HG02759 (cell line): Measurements from ENCODE around the gene MRPS18B.
"Not testable (repeated sequence)": the region's sequence is repeated elsewhere in the genome, so short reads cannot be mapped to it uniquely, and the experiment has no call there.

Experiments
- ATAC-seq: cut with Tn5 transposase; IDR thresholded peaks from one replicate; pipeline ENCODE4 v1.9.1; 2021; ENCODE audit warnings: mild to moderate bottlenecking, moderate library complexity; ENCODE audit not compliant: unreplicated experiment

The MRPS18B gene

DNA sequence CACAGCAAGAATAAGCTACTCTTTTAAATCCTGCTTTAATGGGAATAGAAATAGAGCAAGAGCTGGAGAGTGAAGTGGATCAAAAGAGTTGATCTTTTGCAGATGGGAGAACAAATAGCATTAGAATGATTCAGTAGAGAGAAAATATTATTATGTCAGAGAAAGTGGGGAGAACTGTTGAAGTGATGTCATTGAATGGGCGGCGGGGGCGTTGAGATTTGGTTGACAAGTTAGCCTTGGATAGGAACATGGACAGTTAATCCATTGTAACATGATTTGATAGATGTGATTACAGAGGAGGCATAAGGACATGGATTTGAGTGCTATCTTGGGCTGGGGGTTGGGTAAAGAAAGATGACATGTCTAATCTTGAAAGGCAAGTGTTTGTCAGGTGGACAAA is 18.2 kb downstream of the MRPS18B start:
- ATAC-seq, result no peak

DNA sequence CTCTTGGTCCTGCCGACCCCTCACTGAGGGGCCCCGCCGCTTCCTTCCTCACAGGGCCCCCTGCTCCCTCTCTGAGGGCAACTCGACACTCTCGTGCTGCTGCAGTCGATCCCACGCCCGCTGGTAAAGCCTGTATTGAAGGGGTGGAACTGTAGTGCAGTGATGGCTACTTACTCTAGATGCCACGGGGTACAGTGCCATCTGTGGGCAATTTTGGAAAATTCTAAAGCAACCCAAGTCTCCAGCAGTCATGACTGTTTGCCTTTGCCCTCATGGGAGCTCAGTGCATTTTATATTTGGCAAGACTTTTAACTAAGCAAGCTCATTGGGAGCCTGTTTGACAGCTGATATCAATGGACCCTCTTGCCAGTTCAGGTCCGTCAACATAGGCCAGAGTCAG is 22.8 kb downstream of the MRPS18B start:
- no peak for ATAC-seq

DNA sequence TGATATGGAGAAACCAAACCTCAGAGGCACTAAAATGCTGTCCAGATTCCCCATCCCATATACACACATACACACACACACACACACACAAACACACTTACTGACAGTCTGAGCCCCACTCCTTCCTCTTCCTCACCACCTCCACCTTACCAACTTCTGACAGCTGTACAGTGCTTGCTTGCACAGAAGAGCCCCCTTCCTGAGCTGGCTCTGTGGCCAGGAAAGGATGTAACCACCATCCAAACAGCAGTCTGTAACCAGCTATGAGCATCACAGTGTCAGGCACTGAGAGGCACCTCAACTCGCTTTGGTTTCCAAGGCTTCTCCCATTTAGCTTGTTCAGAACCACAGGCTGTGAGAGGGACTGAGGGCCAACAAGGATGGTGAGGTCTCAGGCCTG is 23.4 kb downstream of the MRPS18B start:
- no peak for ATAC-seq

DNA sequence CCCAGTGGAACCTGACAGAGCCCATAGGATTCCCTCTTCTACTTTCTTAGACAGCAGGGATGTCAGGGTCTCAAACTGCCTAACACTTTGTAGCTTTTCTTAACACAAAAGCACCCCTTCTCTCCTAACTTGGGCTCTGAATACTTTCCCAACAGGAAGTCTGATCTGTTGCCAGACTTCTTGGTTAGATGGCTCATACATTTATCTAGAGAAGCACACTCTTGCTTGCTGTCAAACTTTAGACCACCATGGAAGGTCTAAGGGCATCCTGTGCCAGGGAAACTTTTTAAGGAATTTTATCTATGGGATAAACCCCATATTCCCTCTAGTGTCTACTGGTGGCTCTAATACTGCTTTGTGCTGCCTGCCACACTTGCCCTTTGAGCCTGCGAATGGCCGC is 26.0 kb downstream of the MRPS18B start:
- no peak for ATAC-seq

DNA sequence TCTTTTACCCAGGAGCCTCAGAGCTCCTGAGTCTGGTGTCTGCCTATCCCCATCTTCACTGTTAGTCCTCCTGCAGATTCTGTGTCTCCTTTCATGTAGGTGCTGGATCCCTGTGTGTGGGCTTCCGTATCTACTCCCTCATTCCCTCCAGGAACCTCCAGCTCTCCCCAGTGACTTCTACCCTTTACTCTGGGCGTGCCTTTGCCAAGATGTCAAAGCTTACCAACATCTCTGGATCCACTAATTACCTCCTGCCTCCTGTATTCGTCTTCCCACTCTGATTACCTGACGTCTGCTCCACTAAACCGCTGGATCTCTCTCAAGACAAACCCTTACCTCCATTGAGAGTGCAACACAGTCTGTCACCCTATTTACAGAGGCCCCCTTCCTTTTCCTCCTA is 27.1 kb downstream of the MRPS18B start:
- no peak for ATAC-seq

DNA sequence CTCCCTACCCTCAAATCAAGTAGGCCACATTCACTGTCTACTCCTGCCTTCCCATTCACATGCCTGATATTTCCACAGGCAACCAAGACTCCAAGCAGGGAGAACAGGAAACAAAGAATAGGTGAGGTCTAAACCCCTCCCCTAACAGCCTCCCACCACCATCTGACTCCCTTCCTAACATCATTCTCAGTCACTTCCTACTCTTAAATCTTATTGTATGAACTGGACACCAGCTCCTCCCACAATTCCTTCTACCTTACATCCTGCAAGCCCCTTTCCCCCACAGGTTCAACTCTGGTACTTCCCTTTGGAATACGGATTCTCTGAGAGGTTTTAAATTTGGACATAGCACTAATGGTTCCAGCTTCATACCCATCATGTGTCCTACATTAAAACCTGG is 28.3 kb downstream of the MRPS18B start:
- ATAC-seq, result no peak

DNA sequence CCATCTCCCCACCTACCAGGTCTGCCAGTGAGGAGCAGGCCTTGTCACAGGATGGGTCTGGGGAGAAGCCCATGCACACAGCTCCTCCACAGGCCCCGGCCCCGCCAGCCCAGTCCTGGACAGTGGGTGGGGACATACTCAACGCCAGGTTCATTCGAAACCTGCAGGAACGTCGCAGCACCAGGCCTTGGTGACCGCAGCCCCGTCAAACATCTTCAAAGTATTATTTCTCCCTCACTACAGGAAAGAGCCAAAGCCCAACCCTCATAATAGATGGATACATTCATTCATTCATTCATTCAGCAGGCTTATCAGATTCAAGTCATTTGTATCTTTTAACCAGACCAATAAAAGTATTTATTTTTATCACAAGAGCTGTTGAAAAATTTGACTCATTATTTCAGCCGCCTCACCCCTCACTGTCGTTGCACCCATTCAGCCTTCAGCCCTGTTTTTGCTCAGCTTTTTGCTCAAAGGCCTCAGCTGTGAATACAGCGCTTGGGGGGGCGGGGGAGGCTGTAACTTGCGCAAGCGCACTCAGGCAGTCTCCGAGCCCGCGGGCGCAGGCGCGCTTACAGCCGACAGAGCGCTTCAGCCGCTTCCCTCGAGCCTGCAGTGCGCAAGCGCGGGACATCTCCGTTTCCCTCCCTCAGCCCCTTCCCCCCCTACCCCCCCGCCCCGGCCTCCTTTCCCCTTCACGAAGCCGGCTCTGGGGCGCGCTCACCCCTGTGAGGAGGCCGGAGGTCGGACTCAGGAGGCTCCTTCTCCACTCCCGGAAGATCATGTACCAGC is 29.0 kb downstream of the MRPS18B start, which contains the start of gene C6orf136:
Gene C6orf136 (plus strand): TSS at position 684 of the 792 bp plus-strand sequence. CDS start 99 bp downstream, at position 783.
- peak; percentile 65 for ATAC-seq

DNA sequence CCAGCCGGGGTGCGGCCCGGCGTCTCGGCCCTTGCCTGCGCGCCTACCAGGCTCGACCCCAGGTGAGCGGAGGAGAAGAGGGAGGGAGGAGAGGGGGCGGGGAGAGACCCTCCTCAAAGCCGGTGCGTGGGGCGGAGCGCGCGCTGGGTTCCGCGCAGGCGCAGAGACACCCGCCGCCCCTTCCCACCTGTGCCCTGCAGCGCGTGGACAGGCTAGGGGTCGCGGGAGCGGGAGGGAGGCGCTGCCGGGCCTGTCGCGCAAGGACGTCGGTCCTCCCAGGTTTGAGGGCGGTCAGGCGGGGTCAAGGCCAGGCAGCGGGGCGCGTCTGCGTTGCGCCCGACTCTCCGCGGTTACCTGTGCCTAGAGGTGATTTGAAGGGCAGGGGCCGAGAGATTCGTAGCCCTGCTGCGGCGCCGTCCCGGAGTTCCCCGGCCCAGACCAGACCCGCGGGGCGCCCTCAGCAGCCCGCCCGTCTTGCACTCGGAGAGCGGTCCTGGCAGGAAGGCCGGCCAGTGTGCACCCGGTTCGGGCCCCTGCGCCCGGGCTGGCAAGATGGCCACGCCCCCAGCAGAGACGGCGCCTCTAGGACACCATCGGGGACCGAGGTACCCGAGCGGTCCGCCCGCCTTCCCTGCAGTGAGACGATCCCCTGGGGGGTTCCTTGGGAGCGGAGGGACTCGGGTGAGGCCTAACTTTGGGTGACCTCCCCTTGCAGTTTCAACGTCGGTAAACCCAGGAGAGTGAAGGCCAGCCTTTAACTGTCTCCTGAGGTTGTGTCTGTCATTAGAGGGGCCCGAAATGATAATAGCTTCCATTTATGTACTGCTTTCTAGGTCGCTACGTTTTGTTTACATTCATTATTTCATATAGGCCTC is 29.8 kb downstream of the MRPS18B start:
- peak; percentile 69 for ATAC-seq

DNA sequence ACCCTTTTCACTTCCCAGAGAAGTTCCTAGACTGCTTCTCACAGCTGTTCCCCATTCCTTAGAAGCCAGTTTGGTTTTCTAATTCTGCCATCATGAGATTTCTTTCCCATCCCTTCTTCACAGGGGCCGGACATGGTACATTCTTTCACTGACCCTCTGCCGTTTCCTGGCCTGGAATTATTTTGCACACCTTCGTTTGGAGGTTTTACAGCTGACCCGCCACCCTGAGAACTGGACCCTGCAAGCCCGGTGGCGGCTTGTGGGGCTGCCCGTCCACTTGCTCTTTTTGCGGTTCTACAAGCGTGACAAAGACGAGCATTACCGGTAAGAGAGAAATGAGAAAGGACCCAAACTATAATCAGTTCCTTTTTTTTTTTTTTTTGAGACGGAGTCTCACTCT is 33.5 kb downstream of the MRPS18B start:
- ATAC-seq, result no peak

DNA sequence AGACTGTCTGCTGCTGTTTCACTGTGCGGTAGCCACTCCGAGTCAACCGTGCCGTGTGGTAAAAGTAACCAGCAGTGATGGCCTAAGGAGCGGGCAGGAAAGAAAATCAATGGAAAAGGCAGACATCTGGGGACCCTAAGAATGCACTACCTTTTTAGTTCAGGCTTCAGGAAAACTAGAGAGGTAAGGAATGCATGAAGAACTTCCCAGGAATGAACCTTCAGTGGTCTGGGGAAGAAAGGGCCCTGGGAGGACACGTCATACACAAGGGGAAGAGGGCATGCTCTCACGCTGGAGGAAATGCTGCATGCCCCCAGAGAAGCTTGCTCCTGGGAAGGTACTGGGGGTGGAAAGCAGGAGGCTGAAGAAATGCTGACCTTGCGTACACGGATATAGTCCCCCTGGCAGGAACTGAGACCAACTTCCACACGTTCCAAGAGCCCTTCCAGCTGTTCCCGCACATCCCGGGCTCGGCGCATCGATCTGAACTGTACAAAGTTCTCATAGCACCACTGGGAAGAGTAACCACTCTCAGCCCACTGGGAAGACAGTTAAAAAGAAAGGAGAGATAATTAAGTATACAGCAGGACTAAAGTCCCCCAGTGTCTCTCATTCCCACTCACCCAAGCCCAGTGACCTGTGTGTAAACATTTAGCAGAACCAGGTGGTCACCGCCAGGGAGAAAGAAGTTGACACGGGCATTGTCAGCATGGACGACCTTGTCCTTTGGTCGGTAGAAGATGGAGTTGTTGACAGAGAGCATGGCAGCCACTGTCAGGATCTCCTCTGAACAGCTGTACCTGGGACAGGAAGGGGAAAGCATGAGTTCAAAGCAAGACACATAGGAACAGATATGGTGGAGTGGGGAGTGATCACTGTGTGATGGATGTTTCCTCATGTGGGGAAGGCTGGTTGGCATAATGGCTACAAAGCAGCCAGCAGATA is 37.4 kb downstream of the MRPS18B start:
- no peak for ATAC-seq

DNA sequence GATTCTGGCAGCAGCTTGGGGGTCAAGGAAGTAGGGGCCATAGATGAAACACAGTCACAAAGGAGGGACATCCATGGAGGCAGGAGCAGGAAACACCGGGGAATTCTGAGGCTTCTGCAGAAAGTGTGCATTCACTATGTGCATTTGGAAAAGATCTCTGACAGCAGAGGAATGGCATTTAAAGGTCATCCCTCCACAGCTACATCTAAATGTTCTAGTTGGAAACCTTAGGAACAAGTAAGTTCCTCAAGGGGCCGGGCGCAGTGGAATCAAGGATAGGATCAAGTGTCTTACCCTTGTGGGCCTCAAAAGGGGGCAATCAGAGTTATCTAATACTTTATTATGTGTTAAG is 38.1 kb downstream of the MRPS18B start:
- no peak for ATAC-seq

DNA sequence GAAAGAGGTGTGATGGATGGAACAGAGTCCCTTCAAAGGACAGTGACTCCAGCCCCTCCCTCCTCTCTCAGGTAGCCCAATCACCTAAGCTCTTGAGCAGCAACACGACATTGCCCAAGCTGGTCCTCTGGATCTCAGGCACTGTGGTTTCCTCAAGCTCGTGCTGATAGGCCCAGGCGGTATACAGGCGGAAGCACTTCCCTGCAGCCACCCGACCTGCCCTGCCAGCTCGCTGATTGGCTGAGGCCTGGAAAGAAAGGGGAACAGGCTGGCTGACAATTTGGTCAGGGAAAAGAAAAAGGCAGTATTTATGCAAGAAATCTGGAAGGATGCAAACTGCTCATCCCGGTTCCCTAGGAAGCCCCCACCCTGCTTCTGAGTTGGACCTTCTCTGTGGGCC is 38.9 kb downstream of the MRPS18B start:
- no peak for ATAC-seq

DNA sequence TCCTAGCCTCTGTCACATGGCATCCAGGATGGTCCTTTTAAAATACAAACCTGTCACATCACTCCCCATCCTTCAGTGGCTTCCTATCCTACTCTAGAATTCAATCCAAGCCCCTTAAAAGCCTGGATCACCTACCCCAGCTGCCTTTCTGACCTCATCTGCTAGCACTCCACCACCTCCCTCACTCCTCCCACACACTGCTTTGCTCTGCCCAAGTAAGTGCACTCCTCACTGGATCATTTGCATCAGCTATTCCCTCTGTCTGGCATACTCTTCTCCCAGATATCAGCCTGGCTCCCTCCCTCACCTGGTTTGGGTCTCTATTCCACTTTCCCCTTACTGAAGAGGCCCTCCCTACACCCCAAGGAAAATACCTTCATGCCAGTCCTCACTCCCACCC is 39.8 kb downstream of the MRPS18B start:
- no peak for ATAC-seq

DNA sequence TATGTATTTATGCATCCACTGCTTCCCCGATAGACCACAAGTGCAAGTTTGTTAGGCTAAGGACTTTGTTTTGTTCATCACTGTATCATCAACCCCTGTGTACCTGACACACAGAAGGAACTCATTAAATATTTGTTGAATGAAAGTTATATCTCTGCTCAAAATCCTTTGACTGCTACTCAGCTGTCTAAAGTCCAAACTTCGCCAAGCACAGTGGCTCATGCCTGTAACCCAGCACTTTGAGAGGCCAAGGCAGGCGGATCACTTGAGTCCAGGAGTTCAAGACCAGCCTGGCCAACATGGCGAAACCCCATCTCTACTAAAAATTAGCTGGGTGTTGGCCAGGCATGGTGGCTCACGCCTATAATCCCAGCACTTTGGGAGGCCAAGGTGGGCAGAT is 40.3 kb downstream of the MRPS18B start:
- ATAC-seq, result not testable (repeated sequence)

DNA sequence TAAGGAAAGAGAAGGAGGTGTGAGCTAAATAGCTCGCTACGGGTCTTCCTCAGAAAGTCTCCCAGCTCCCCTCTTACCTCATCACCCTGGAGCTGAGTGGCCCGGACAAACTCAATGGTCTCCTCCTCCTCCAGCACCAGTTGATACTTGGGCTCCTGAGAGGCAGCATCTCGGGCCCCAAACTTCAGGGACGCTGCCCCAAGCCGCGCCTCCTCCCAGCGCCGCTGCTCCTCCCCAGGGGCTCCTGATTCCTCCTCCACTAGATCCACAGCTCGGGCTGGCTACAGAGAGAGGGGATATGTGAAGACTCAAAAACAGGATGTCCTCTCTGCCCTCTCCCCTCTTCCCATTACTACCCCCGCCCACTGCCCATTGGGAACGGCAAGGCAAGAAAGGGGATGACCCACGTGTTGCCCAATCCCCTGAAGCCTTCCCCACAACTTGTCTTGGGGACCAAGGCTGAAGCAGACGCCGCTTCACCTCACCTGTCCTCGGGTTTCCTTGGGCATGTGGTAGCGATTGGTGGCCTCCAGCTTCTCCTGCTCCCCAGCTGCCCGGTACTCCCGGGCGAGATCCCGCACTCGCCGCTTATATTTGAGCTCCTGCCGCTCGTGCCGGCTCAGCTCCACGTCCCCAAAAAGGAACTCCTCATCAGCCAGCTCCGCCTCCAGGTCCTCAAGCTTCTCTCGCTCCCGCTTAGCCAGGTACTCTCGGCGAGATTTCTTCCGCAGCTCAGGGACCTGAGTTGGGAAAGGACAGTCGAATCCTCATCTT is 47.5 kb downstream of the MRPS18B start:
- no peak for ATAC-seq

DNA sequence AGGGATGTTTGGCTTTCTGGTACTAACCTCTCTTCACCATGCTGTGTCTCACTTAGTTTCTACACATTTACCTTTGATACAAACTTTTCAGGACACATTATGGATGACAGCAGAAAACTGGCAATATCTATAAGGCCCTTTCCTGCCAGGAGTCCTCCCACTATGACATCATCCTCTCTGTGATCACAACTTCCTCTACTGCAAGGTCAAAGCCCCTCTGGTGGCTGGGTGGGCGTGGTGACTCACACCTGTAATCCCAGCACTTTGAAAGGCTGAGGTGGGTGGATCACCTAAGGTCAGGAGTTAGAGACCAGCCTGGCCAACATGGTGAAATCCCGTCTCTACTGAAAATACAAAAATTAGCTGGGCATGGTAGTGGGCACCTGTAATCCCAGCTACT is 48.7 kb downstream of the MRPS18B start:
- ATAC-seq, result not testable (repeated sequence)

DNA sequence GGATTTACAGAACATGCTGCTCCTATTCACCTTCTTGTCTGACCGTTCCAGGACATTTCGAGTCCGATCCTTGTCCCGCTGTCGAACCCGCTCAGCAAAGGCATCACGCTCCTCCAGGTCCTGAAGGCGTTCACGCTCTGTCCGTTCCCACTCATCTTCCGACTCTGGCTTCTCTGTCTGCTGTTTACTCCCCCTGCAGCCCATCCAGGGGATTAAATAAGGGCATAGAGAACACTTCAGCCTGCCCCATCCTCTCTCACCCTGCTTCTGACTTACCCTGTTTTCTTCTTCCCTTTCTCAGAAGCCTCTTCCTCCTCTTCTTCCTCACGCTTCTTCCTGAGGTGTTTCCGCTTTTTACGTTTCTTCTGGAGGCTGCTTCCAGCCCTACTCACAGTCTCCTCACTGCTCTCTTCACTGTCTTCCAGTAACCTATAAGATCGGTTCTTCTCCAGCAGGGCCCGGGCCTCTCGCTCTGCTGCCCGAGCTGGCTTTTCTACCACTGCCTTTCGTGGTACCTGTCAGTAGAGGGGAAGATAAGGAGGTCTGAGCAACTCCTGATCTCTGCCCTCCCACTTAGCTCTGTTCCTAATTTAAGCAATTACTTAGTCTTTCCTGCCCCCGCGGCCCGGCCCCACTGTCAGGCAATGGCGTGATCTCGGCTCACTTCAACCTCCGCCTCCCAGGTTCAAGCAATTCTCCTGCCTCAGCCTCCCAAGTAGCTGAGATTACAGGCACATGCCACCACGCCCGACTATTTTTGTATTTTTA is 53.3 kb downstream of the MRPS18B start:
- no peak for ATAC-seq

DNA sequence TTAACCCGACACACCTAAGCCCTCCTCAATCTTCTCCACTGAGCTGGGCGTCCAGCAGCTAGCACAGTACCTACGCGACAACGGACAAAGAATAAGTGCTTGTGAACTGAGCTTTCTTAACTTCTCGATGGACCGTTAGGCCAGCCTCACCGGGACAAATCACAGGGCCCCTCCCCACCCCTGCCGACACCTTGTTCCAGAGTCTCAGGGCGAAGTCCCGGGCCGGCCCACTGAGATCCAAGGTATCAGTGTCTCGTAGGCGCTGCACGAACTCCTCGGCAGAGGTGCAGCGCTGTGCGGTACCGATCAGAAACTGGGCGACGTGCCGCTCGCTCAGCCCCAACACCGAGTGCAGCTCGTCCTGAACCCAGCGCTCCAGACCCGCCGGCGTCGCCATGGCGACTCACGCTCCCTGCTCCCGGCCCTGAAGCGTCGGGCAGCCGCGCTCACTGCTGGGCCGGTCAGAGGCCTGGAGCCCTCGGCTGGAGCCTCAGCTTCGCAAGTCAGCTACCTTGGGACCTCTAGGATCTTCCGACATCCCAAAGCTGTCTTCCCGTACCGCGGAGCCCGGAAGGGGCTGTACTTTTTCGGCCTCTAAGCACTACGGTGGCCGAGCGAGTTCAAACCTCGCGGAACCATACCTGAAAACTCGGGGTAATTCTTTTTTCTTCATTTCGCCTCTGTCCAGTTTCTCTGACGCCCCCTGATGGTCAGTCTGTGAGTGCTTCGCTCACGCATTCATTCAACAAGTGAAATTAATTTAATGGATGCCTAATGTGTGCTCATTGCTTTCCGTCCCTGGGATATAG is 55.0 kb downstream of the MRPS18B start, which contains the start of gene DHX16:
Gene DHX16 (minus strand): TSS at position 562 of the 809 bp plus-strand sequence. CDS start 165 bp downstream, at position 397.
- ATAC-seq, result peak; percentile 78
